GM12878 (cell line): ENCODE results near the gene NTPCR.

Experiments used
- POLR2A ChIP-seq: IDR thresholded peaks from 2 replicates; pipeline ENCODE4 v1.6.1; 2011; ENCODE audit warnings: low read depth, mild to moderate bottlenecking, low read length
- RAD21 ChIP-seq: IDR thresholded peaks from 2 replicates; pipeline ENCODE4 v1.6.1; 2011; ENCODE audit warnings: mild to moderate bottlenecking, low read depth, low read length, moderate library complexity; ENCODE audit not compliant: insufficient read depth

DNA sequence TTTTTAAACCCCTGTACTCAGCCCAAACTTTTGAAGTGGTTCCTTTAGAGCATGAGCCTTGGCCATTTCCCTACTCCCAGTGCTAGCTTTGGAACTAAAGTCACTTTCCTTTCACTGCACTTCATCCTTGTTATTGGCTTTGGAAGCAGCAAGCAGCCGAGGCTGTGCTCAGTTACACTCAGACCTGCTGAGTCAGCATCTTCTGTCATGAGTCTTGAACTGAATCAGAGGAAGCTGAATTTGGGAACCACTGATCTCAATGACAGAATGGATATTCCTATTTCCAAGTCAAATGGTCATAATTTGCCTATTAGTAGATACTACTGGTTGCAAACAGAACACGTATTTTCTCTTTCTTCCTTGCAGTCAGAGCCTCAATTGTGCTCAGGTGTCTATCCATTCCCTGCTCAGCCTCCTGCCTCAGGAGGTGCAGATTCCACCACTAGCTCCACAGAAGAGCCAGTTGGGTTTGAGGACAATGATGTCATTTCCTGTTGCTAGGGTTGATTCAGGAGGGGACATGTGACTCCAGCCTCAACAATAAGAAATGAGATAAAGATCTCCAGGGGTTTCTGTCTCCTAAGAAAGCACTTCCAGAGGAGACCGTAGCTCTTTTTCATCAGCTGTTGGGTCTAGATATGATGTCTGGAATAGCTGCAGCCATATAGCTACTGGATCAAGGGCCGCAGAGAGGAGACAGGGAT, 44.9 kb upstream of the NTPCR start:
- no peak for TF ChIP-seq POLR2A
- TF ChIP-seq RAD21: no peak
